NCI-H748 treated with DMSO at 0.1 percent for 48 hours (cell line): ENCODE measurements around the gene KCNG2.

Experiments used
- DNase-seq: peaks from one replicate; lab custom pipeline; 2025; lab: John Stamatoyannopoulos, UW

Gene KCNG2

DNA sequence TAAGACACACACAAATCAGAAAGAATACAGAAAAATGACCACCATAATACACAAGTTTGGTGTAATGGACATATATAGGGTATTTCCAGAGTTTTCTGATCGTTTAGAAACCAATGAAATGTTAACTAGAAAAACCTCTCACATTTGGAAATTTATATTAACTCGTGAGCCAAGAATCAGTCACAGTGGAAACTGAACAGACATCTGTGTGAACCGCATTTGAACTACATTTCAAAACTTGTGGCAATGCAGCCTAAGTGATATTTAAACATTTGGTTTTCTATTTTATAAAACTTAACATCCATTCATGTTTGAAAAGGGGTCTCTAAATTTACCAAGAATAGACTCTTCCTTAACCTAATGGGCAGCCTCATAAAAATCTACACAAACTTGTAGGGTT lies 29.0 kb upstream of the KCNG2 start:
- no peak for DNase-seq

DNA sequence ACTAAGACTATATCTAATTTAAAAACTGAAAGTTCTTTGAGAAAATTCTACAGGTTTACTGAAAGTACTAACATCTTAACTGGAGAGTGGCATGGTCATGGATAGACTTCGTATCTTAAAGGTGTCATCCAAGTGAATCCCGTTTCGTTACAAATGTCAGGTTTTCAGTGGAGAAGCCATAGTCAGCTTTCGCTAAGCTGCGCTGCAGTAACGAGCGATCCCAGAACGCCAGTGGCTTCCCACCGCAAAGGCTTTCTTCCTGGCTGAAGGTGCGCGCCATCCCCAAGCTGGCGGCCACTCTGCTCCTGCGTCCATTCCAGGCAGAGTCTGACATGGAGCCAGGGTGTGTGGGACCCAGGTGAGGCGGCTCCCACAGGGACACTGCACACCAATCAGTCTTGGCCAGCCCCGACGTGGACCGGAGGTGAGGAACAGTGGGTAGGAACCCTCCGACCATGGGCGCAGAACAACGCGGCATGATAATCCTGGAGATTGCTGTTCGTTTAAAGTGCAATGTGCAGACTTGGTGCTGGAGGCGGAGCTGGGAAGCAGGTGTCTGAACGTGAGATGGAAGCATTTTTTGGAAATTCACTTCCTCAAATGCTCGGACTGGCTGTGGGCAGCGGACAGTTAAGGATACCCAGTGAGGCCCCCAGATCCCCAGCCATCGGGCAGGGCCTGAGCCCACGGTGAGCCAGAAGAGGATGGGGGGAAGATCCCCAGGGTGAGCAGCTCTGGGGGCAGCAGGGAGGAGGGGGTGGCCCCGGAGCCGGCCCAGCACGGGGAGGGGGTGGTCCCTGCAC lies 27.8 kb upstream of the KCNG2 start:
- no peak for DNase-seq

DNA sequence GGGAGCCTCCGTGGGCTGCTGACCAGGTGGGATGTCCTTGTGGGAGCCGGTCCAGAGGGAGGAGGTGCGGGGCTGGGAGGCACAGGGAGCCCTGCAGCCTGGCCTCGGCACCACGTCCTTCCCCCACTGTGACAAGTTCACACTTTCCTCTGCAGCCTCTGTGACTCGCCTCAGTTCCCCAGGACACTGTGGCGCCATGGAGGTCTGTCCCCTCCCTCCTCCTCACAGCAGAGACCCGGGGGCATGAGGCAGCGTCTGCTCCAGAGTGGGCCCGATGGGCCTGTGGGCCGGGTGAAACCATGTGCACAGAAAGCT lies 27.3 kb upstream of the KCNG2 start:
- DNase-seq = no peak

DNA sequence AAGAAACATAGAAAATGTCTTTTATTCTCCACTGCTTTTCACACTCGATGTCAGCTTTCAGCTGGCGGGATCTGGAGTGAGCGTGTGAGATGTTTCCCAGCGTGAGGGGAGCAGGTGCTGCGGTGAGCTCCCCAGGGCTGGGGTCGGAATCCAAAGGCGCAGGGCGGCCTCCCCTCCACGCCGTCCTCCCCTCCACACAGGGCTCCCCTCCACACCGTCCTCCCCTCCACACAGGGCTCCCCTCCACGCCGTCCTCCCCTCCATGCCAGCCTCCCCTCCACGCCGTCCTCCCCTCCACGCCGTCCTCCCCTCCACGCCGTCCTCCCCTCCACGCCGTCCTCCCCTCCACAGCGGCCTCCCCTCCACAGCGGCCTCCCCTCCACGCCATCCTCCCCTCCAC lies 26.9 kb upstream of the KCNG2 start:
- DNase-seq = no peak

- no peak for DNase-seq
Observed at GRCh38 chr18:79771446-79772107, 26.2 kb upstream of the KCNG2 start.

GRCh38 chr18:79772108-79772864 lies 25.5 kb upstream of the KCNG2 start:
- no peak for DNase-seq

- no peak for DNase-seq
Observed at GRCh38 chr18:79772865-79773696, 24.7 kb upstream of the KCNG2 start.

DNA sequence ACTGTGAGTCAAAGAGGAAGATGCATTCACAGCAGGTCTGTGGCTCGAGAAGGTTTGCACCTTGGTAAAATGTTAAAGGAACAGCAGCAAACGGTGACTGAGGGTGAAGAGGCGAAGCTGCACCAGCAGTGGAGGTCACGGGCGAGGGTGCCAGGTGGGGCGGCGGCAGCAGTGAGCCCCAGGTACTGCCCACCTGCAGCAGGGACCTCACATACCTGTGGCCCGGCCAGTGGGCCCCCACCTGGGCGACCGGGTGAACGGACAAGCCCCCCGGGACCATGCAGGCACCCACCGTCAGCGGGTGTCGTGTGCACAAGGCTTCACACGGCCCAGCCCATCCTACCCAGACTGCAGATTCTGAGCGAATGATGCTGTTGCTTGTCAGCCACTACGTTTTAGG lies 23.6 kb upstream of the KCNG2 start:
- DNase-seq = no peak

DNA sequence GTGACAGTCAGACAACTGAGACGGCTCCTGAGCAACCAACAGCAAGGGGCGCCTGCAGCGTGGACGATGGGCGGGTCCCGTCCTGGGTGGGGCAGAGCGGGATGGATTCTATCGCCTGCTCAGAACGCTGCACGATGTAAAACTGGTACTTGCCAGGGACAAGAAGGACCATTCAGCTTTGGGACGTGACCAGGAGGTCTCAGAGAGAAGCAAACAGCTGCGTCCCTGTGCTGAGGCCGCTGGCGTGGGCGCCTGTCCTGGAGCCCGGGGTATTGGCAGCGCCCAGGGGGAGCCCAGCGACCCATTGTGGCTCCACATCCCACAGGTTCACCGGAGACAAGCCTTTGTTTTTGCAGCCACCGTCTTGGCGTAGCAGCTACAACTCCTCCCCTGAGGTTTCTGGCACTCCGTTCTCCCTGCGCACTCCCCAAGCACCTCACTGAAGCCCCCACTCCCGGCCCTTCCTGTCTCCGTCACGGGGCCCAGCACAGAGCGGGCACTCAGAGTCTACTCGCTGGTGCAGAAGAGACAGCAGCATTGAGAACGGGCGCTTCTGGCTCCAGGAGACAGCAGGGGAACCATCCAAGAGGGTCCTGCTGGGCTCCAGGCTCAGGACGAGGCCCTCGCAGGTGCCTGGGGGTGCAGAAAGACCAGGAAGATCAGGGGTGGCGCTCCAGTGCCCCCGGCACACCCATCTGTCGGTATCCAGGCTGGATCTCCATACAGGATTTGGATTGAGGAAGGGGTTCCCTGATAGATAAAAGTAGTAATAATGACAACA lies 22.1 kb upstream of the KCNG2 start:
- DNase-seq = no peak

DNA sequence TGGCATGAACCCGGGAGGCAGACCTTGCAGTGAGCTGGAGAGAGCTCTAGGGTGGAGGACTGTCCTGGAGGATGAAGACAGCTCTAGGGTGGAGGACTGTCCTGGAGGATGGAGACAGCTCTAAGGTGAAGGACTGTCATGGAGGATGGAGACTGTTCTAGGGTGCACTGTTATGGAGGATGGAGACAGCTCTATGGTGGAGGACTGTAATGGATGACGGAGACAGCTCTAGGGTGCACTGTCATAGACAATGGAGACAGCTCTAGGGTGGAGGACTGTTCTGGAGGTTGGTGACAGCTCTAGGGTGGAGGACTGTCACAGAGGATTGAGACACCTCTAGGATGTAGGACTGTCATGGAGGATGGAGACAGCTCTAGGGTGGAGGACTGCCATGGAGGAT lies 21.1 kb upstream of the KCNG2 start:
- DNase-seq = no peak

- no peak for DNase-seq
Observed at GRCh38 chr18:79778291-79778791, 19.4 kb upstream of the KCNG2 start.

- DNase-seq = no peak
Observed at GRCh38 chr18:79779021-79779699, 18.6 kb upstream of the KCNG2 start.

DNA sequence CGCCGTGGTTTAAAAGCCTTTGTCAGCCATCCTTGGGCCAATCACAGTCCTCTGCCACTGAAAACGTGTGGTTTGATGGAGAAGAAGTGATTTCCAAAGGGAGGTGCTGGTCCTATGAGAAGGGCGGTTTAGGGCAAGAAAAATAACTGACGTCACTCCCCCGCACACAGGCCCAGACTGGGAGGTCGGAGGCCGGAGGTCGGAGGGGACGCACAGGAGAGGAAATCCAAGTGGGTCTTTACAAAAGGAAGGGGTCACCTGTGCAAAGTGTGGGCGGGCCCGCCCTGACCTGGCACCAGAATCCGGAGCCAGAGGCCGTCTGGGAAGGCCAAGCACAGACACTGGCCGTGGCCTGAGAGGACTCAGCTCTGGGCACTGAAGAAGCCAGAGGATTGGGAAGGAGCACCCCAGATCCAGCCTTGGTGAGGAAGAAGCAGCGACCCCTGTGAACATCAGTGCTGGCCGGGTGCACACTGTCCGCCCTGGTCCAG lies 18.0 kb upstream of the KCNG2 start:
- no peak for DNase-seq

GRCh38 chr18:79780547-79780946 lies 17.2 kb upstream of the KCNG2 start:
- no peak for DNase-seq

- no peak for DNase-seq
Observed at GRCh38 chr18:79781331-79781941, 16.3 kb upstream of the KCNG2 start.

DNA sequence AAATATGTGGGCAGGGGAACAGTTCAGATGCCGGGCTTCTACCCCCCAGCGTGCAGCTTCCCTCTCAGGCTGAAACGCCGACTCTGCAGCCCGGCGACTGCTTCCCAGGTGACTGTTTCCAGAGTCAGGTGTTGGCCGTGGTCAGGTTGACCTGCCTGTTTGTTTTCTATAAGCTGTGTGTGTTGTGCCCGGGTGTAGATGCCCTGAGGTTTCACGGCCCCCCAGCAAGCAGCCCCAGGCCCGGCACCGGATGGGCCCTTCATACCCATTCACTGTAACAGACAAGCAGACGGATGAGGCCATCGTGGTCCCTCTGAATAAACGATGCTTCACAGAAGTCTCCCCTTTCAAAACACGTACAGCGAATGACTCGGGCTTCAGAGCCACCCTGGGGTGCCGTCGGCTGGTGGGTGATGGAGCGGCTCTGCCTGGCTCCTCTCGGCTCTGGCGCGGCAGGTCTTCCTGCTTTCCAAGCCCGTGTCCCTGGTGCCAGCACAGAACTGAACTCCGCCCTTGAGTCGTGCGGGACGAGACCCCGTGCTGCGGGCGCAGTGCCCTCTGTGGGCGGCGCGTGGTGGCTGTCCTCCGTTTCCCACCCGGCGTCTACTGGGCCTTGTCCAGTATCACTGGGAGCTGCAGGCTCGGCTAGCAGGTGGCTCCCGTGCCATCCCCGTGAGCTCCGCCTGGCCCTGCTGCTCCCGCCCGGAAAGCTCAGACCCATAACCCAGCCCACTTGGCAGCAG lies 15.0 kb upstream of the KCNG2 start:
- no peak for DNase-seq

DNA sequence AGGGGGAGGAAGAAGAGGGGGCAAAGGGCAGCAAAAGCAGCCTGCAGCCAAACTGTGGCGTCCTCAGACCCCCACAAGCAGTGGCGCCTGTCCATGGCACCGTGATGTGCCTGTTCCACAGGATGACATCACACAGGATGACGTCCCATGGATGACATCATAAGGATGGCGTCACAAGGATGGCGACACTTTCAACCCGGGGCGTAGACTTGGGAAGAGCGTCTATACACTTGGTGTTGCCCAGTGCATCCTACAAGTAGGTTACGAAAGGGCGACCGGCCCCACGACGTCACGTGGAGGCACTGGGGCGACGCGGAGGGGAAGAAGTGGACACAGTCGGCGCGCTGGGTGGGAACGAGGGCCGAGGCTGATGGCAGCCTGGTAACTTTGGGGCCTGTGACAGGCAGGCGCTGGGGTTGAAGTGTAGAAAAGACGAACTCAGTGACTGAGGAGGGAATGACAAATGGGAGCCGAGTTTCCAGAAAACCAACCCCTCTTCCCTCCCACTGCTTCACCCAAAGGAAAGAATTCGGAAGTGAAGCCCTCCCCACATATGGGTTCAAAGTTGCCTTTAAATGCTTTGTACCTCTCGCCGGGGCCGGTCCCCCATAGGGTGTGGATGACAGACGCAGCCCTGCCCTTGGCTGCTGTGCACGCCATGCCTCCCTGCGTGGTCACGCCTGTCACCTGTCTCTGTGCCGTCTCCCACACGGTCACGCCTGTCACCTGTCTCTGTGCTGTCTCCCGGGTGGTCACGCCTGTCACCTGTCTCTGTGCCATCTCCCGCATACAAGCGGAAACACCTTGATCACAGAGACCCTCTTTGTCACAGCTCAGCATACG lies 13.4 kb upstream of the KCNG2 start:
- DNase-seq = peak; percentile 27
